GM18858 (cell line): ENCODE measurements around the gene CFAP100.

Source experiments
- ATAC-seq: cut with Tn5 transposase; IDR thresholded peaks from one replicate; pipeline ENCODE4 v1.9.1; 2021; ENCODE audit not compliant: unreplicated experiment

CFAP100 gene

GRCh38 chr3:126456766-126457388 lies 62.2 kb downstream of the CFAP100 start:
- ATAC-seq = no peak

- ATAC-seq = no peak
These were observed 64.5 kb downstream of the CFAP100 start for GRCh38 chr3:126459111-126459762.

GRCh38 chr3:126459763-126460127 lies 65.0 kb downstream of the CFAP100 start:
- no peak for ATAC-seq

GRCh38 chr3:126460381-126460780 lies 65.7 kb downstream of the CFAP100 start:
- no peak for ATAC-seq

GRCh38 chr3:126461450-126462070 lies 66.9 kb downstream of the CFAP100 start:
- ATAC-seq = no peak

- no peak for ATAC-seq
These were observed 68.8 kb downstream of the CFAP100 start for GRCh38 chr3:126463521-126463920.

GRCh38 chr3:126464093-126464492 lies 69.4 kb downstream of the CFAP100 start:
- no peak for ATAC-seq

- no peak for ATAC-seq
These were observed 69.8 kb downstream of the CFAP100 start for GRCh38 chr3:126464494-126464893.

- ATAC-seq = no peak
These were observed 70.3 kb downstream of the CFAP100 start for GRCh38 chr3:126464997-126465396.

GRCh38 chr3:126465928-126466544 lies 71.3 kb downstream of the CFAP100 start:
- ATAC-seq = no peak

- ATAC-seq = no peak
These were observed 72.3 kb downstream of the CFAP100 start for GRCh38 chr3:126466886-126467610.

- ATAC-seq = no peak
These were observed 72.9 kb downstream of the CFAP100 start for GRCh38 chr3:126467611-126467955.

GRCh38 chr3:126468028-126468891 lies 73.6 kb downstream of the CFAP100 start:
- no peak for ATAC-seq

- no peak for ATAC-seq
These were observed 74.8 kb downstream of the CFAP100 start for GRCh38 chr3:126469479-126469878.

GRCh38 chr3:126472277-126473006 lies 77.7 kb downstream of the CFAP100 start:
- ATAC-seq = no peak

GRCh38 chr3:126473292-126474168 lies 78.8 kb downstream of the CFAP100 start:
- no peak for ATAC-seq

GRCh38 chr3:126474498-126475412 lies 80.0 kb downstream of the CFAP100 start:
- ATAC-seq = peak; percentile 12
